CD14-positive monocyte (primary cell): Measurements from ENCODE around the gene CNTN4. TPM values are rescaled to one million over a fixed set of nuclear protein-coding genes. Genes with fewer than 3 reads are reported as not detected.

Source experiments
- DNase-seq, 3 donors: peaks; one replicate each; pipeline ENCODE4 v3.0.0-alpha.2; 2011 to 2022
- H2AFZ ChIP-seq: 2 replicates; pipeline ENCODE4 v1.6.0; 2012; ENCODE audit warnings: mild to moderate bottlenecking, low read depth, low read length, inconsistent platforms; ENCODE audit not compliant: insufficient read depth, poor library complexity, severe bottlenecking
- H3K27ac ChIP-seq, 2 donors: 1 replicate in 1 of 2; 2 replicates in 1 of 2; pipeline ENCODE4 v1.5.1; 2012 to 2013; ENCODE audit warnings: low read length in 2 of 2, control low read depth in 1 of 2, inconsistent platforms in 1 of 2, low read depth in 1 of 2, mild to moderate bottlenecking in 1 of 2
- H3K27me3 ChIP-seq, 2 donors: one replicate each; pipeline versions ENCODE4 v1.6.0 to v1.6.1; 2011 to 2013; ENCODE audit warnings: low read length in 2 of 2; ENCODE audit not compliant: control insufficient read depth in 2 of 2, insufficient read depth in 2 of 2
- H3K36me3 ChIP-seq, 2 donors: replicated peaks in 1 of 2; 1 replicate in 1 of 2; 2 replicates in 1 of 2; pipeline versions ENCODE4 v1.5.1 to v1.6.1; 2012 to 2013; ENCODE audit warnings: low read length in 2 of 2, control low read depth in 1 of 2, inconsistent platforms in 1 of 2, mild to moderate bottlenecking in 1 of 2; ENCODE audit not compliant: insufficient read depth in 2 of 2, control insufficient read depth in 1 of 2
- H3K4me1 ChIP-seq, 2 donors: 1 replicate in 1 of 2; 2 replicates in 1 of 2; pipeline versions ENCODE4 v1.5.1 to v1.6.1; 2012 to 2013; ENCODE audit warnings: low read length in 2 of 2, control low read depth in 1 of 2, inconsistent platforms in 1 of 2, mild to moderate bottlenecking in 1 of 2, moderate library complexity in 1 of 2; ENCODE audit not compliant: insufficient read depth in 2 of 2, control insufficient read depth in 1 of 2
- H3K4me2 ChIP-seq: replicated peaks from 2 replicates; pipeline ENCODE3; 2012; ENCODE audit warnings: low read length, moderate library complexity, mild to moderate bottlenecking; ENCODE audit not compliant: poor library complexity, severe bottlenecking; ENCODE audit errors: extremely low read depth
- H3K4me3 ChIP-seq, 3 experiments: fragments of 200-600 bp in 1 of 3; sonication (generic) in 1 of 3; replicated peaks in 1 of 3; 1 replicate in 2 of 3; 2 replicates in 1 of 3; pipeline ENCODE4 v1.5.1; 2011 to 2013; ENCODE audit warnings: low read length in 3 of 3, mild to moderate bottlenecking in 3 of 3, control low read depth in 2 of 3, low read depth in 2 of 3, inconsistent platforms in 1 of 3, moderate library complexity in 1 of 3
- H3K79me2 ChIP-seq: 2 replicates; pipeline ENCODE4 v1.6.0; 2012; ENCODE audit warnings: mild to moderate bottlenecking, control low read depth, inconsistent platforms, low read length, moderate library complexity; ENCODE audit not compliant: insufficient read depth
- H3K9ac ChIP-seq: 2 replicates; pipeline ENCODE4 v1.6.0; 2017; ENCODE audit warnings: low read length, mild to moderate bottlenecking; ENCODE audit not compliant: insufficient read depth, poor library complexity, severe bottlenecking
- H3K9me3 ChIP-seq, 2 donors: replicated peaks in 1 of 2; 1 replicate in 1 of 2; 2 replicates in 1 of 2; pipeline versions ENCODE4 v1.5.1 to v1.6.1; 2012 to 2013; ENCODE audit warnings: low read length in 2 of 2, control low read depth in 1 of 2; ENCODE audit not compliant: control insufficient read depth in 1 of 2, insufficient read depth in 1 of 2
- H4K20me1 ChIP-seq: 2 replicates; pipeline ENCODE4 v1.6.0; 2012; ENCODE audit warnings: mild to moderate bottlenecking, low read length, control low read depth, moderate library complexity; ENCODE audit not compliant: insufficient read depth
- H3K27ac Mint-ChIP-seq, 7 donors: one replicate each; pipeline ENCODE4 v1.8.0; 2020; ENCODE audit warnings: mild to moderate bottlenecking in 7 of 7, mixed read lengths in 7 of 7, moderate library complexity in 6 of 7, inconsistent platforms in 2 of 7
- H3K27me3 Mint-ChIP-seq, 3 donors: one replicate each; pipeline ENCODE4 v1.8.0; 2021 to 2022; ENCODE audit warnings: low read depth in 3 of 3, mild to moderate bottlenecking in 3 of 3, mixed read lengths in 3 of 3, moderate library complexity in 3 of 3, inconsistent platforms in 1 of 3
- H3K36me3 Mint-ChIP-seq, 2 donors: one replicate each; pipeline ENCODE4 v1.8.0; 2020; ENCODE audit warnings: mixed read lengths in 2 of 2, inconsistent platforms in 1 of 2, mild to moderate bottlenecking in 1 of 2
- H3K4me1 Mint-ChIP-seq: one replicate; pipeline ENCODE4 v1.8.0; 2020; ENCODE audit warnings: mild to moderate bottlenecking, mixed read lengths
- H3K4me3 Mint-ChIP-seq, 2 donors: one replicate each; pipeline ENCODE4 v1.8.0; 2020; ENCODE audit warnings: mild to moderate bottlenecking in 2 of 2, mixed read lengths in 2 of 2, moderate library complexity in 1 of 2
- H3K9me3 Mint-ChIP-seq, 7 donors: one replicate each; pipeline ENCODE4 v1.8.0; 2020 to 2022; ENCODE audit warnings: mixed read lengths in 7 of 7, mild to moderate bottlenecking in 6 of 7, moderate library complexity in 6 of 7, inconsistent platforms in 2 of 7
- WGBS: methylation state at CpG from one replicate; pipeline ENCODE4 v1.1.5; 2013; ENCODE audit warnings: missing lambda C conversion rate; ENCODE audit not compliant: insufficient coverage; 5-methylcytosine and 5-hydroxymethylcytosine counted together
- intact Hi-C, 2 donors: fragments of 100-400 bp; cut with micrococcal nuclease; formaldehyde crosslinking; loops; one replicate each; pipeline versions ENCODE4 v1.15.0 to v1.15.1; 2023
- polyA plus RNA-seq, 3 donors: library from polyadenylated mRNA; depleted of rRNA in 1 of 3; unstranded in 2 of 3; stranded (reverse) in 1 of 3; fragments of 300-500 nt in 2 of 3; fragments of >200 nt in 1 of 3; fragmentation: Illumina TruSeq in 2 of 3; gene quantifications; 1 replicate in 2 of 3; 2 replicates in 1 of 3; pipeline ENCODE4 v1.2.3, GENCODE V29; 2012 to 2021
- TF ChIP-seq, protein P1 (sequence below): fragments of 200-600 bp; IDR thresholded peaks from one replicate; pipeline ENCODE4 v1.8.0; 2022; ENCODE audit warnings: antibody characterized with exemption, mild to moderate bottlenecking

CNTN4 gene
- polyA plus RNA-seq, 3 donors = not detected

DNA sequence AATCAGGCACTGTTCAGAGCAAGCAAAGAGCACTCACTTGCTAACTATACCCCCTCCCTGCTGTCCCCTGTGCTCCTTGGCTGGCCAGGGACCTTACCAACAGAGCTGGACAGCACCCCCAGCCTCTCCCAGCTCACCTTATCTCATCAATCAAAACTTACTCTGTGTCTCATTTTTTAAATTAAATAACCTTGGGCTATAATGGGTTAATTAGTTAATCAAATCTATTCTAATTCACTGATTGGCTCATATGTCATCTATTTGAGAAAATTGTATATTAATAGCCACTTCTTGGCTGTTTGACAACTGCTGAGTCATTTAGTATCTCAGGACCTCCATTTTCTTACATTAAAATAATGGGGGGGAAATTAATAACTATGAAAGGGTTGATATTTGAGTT lies 988.6 kb downstream of the CNTN4 start:
- TF ChIP-seq, protein P1, sequence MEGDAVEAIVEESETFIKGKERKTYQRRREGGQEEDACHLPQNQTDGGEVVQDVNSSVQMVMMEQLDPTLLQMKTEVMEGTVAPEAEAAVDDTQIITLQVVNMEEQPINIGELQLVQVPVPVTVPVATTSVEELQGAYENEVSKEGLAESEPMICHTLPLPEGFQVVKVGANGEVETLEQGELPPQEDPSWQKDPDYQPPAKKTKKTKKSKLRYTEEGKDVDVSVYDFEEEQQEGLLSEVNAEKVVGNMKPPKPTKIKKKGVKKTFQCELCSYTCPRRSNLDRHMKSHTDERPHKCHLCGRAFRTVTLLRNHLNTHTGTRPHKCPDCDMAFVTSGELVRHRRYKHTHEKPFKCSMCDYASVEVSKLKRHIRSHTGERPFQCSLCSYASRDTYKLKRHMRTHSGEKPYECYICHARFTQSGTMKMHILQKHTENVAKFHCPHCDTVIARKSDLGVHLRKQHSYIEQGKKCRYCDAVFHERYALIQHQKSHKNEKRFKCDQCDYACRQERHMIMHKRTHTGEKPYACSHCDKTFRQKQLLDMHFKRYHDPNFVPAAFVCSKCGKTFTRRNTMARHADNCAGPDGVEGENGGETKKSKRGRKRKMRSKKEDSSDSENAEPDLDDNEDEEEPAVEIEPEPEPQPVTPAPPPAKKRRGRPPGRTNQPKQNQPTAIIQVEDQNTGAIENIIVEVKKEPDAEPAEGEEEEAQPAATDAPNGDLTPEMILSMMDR = no peak
- no peak overlapping the region for H3K9ac ChIP-seq
- no peak overlapping the region for H3K27ac Mint-ChIP-seq

DNA sequence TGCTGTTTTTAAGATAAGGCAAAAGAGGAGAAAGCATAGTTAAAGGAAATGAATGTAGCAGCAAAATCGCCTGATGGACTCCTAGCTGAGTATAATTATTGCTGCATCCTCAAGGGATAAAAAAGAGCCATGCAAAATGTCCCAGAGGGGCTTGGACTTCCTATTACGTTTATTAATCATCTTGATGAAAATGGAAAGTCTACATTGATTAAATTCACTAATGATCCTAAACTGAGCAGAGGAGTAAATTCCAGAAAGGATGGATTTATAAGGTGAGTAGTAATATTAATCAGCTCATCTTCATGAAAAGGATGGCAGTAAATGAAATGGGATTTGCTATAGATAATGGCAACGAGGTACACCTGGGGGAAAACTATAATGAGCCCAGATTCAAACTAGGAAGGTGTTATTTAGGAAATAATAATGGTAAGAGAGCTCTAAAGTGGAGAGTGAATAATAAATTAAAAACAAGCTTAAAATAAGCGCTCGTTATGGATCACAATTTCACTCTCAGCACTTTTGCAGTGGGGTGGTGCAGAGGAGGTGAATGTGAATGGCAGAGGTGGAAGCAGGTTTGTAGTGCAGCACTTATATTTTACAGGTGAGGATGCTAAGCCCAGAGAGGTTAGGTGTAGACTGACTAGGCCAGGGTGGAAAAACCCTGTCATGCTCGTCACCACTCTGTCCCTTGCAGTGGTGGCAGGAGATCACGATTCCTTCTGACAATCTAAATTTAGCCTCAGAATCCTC lies 989.2 kb downstream of the CNTN4 start:
- no peaks in the 10 kb centered on the region for H3K9me3 ChIP-seq
- 89% methylated on average over 3 of the region's 7 CpGs for WGBS
- Mint-ChIP-seq H3K27me3 (peaks cover 0 to 4% (median 2%) of the 10 kb centered on the region in 3 donors), H3K4me3 (no peak overlapping the region), H3K36me3 (no peaks in the 10 kb centered on the region), H3K9me3 (peaks cover 0 to 17% (median 4%) of the 10 kb centered on the region in 7 donors), H3K27ac (no peak overlapping the region), H3K4me1 (peaks cover 5% of the 10 kb centered on the region)
- no peak overlapping the region for H3K4me3 ChIP-seq
- intact Hi-C loops = no loop called here
- TF ChIP-seq, protein P1 = no peak
- no peak overlapping the region for H2AFZ ChIP-seq
- no peak overlapping the region for H3K9ac ChIP-seq
- H3K27ac ChIP-seq = no peak overlapping the region
- no peaks in the 10 kb centered on the region for H3K79me2 ChIP-seq
- no peak overlapping the region for H3K4me2 ChIP-seq
- no peaks in the 10 kb centered on the region for H3K36me3 ChIP-seq
- H3K27me3 ChIP-seq = no peaks in the 10 kb centered on the region
- no peak for DNase-seq
- no peaks in the 10 kb centered on the region for H3K4me1 ChIP-seq
- H4K20me1 ChIP-seq = no peaks in the 10 kb centered on the region

More for the DNA sequence above, 988.6 kb downstream of the CNTN4 start:
- Histone ChIP-seq H3K9me3 (no peaks in the 10 kb centered on the region), H3K4me2 (no peak overlapping the region), H3K27ac (no peak overlapping the region), H3K36me3 (no peaks in the 10 kb centered on the region), H3K4me3 (no peak overlapping the region), H2AFZ (no peak overlapping the region), H3K27me3 (no peaks in the 10 kb centered on the region), H3K79me2 (no peaks in the 10 kb centered on the region), H4K20me1 (no peaks in the 10 kb centered on the region), H3K4me1 (no peaks in the 10 kb centered on the region)
- no peak overlapping the region for H3K4me3 Mint-ChIP-seq
- no peak for DNase-seq
- H3K36me3 Mint-ChIP-seq = no peaks in the 10 kb centered on the region
- intact Hi-C loops = no loop called here
- H3K9me3 Mint-ChIP-seq = peaks cover 0 to 15% (median 4%) of the 10 kb centered on the region in 7 donors
- peaks cover 0 to 4% (median 2%) of the 10 kb centered on the region in 3 donors for H3K27me3 Mint-ChIP-seq
- H3K4me1 Mint-ChIP-seq = peaks cover 5% of the 10 kb centered on the region
